GM19240 (cell line): ENCODE data around the gene PDE4D.
"Not testable (repeated sequence)": the region's sequence is repeated elsewhere in the genome, so short reads cannot be mapped to it uniquely, and the experiment has no call there.

Source experiments
- DNase-seq: peaks from one replicate; pipeline ENCODE4 v3.0.0; 2011; ENCODE audit warnings: low spot score; ENCODE audit not compliant: insufficient read length

The PDE4D gene

GRCh38 chr5:59769832-59770231 lies 123.7 kb downstream of the PDE4D start:
- DNase-seq = no peak

GRCh38 chr5:59769041-59769360 lies 124.5 kb downstream of the PDE4D start:
- DNase-seq = no peak

- DNase-seq = peak; percentile 6
These were observed 125.1 kb downstream of the PDE4D start for GRCh38 chr5:59768152-59769040.

- no peak for DNase-seq
These were observed 125.8 kb downstream of the PDE4D start for GRCh38 chr5:59767681-59768151.

GRCh38 chr5:59767211-59767605 lies 126.3 kb downstream of the PDE4D start:
- no peak for DNase-seq

GRCh38 chr5:59766427-59767210 lies 126.9 kb downstream of the PDE4D start:
- no peak for DNase-seq

GRCh38 chr5:59765446-59765845 lies 128.1 kb downstream of the PDE4D start:
- no peak for DNase-seq

- DNase-seq = no peak
These were observed 129.2 kb downstream of the PDE4D start for GRCh38 chr5:59764361-59764760.

- no peak for DNase-seq
These were observed 130.0 kb downstream of the PDE4D start for GRCh38 chr5:59763541-59763940.

GRCh38 chr5:59762232-59762631 lies 131.3 kb downstream of the PDE4D start:
- DNase-seq = not testable (repeated sequence)

- DNase-seq = no peak
These were observed 132.7 kb downstream of the PDE4D start for GRCh38 chr5:59760785-59761348.

- no peak for DNase-seq
These were observed 133.8 kb downstream of the PDE4D start for GRCh38 chr5:59759600-59760351.

GRCh38 chr5:59758566-59758965 lies 135.0 kb downstream of the PDE4D start:
- no peak for DNase-seq

- DNase-seq = no peak
These were observed 136.1 kb downstream of the PDE4D start for GRCh38 chr5:59757442-59757841.

GRCh38 chr5:59756373-59757035 lies 137.0 kb downstream of the PDE4D start:
- no peak for DNase-seq

- no peak for DNase-seq
These were observed 138.1 kb downstream of the PDE4D start for GRCh38 chr5:59755476-59755875.

- DNase-seq = no peak
These were observed 139.9 kb downstream of the PDE4D start for GRCh38 chr5:59753599-59753998.

GRCh38 chr5:59749782-59750520 lies 143.6 kb downstream of the PDE4D start:
- no peak for DNase-seq

- DNase-seq = not testable (repeated sequence)
These were observed 145.4 kb downstream of the PDE4D start for GRCh38 chr5:59748036-59748663.
